GM23338 (cell line): ENCODE results near the gene UNC80.

Experiments
- EZH2 ChIP-seq: fragments of 200-600 bp; sonication (generic); IDR thresholded peaks from one replicate; pipeline ENCODE4 v1.8.0; 2017; ENCODE audit warnings: antibody characterized with exemption, mild to moderate bottlenecking, low read depth; ENCODE audit not compliant: unreplicated experiment
- TF ChIP-seq, protein P1 (sequence below): IDR thresholded peaks from one replicate; pipeline ENCODE4 v1.6.1; 2018; ENCODE audit warnings: antibody characterized with exemption; ENCODE audit not compliant: unreplicated experiment

- TF ChIP-seq, protein P1, sequence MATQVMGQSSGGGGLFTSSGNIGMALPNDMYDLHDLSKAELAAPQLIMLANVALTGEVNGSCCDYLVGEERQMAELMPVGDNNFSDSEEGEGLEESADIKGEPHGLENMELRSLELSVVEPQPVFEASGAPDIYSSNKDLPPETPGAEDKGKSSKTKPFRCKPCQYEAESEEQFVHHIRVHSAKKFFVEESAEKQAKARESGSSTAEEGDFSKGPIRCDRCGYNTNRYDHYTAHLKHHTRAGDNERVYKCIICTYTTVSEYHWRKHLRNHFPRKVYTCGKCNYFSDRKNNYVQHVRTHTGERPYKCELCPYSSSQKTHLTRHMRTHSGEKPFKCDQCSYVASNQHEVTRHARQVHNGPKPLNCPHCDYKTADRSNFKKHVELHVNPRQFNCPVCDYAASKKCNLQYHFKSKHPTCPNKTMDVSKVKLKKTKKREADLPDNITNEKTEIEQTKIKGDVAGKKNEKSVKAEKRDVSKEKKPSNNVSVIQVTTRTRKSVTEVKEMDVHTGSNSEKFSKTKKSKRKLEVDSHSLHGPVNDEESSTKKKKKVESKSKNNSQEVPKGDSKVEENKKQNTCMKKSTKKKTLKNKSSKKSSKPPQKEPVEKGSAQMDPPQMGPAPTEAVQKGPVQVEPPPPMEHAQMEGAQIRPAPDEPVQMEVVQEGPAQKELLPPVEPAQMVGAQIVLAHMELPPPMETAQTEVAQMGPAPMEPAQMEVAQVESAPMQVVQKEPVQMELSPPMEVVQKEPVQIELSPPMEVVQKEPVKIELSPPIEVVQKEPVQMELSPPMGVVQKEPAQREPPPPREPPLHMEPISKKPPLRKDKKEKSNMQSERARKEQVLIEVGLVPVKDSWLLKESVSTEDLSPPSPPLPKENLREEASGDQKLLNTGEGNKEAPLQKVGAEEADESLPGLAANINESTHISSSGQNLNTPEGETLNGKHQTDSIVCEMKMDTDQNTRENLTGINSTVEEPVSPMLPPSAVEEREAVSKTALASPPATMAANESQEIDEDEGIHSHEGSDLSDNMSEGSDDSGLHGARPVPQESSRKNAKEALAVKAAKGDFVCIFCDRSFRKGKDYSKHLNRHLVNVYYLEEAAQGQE: no peak
- no peak for TF ChIP-seq EZH2
Measured at GRCh38 chr2:209791151-209791550, 19.5 kb downstream of the UNC80 start.
